Measurements from ENCODE around the gene STN1. TPM values are rescaled to one million over a fixed set of nuclear protein-coding genes. Genes with fewer than 3 reads are reported as not detected.

Gene STN1
- total and polyA plus RNA-seq, 2 of the 8 experiments (the other 6 are each of a cell fraction or from before 2014, with no cell fraction given): 10.1 to 12.4 TPM

- FAIRE-seq: no peak
- POLR2A ChIA-PET (ENCODE audit: partially characterized antibody): interaction anchor here (1.2 kb wide), 1 partner anchor 55 kb away, joined by 3 read pairs; no protein-coding TSS in a partner anchor
- peaks cover 5% of the 10 kb centered on the region; the same call in 1 of the 2 replicates for H3K23me2 ChIP-seq (ENCODE audit: low read depth, low read length)
Measured at GRCh38 chr10:103832806-103833205, 85.2 kb downstream of the STN1 start.

More at GRCh38 chr10:103832806-103833205, 85.2 kb downstream of the STN1 start:
- H4K5ac ChIP-seq (ENCODE audit: insufficient read length, low read depth, low read length): no peak overlapping the region
- H4K8ac ChIP-seq (ENCODE audit: extremely low read depth, insufficient read depth, low read length): no peak overlapping the region
- 0 out of 4 replicates have a peak, but pooled peaks cover 0 to 5% of the 10 kb centered on the region in 2 experiments for H3K9me3 ChIP-seq (ENCODE audit: insufficient read depth in 2 of 2, low read depth in 1 of 2, low read length in 1 of 2)
- no peak for DNase-seq (ENCODE audit: low read depth in 1 of 2, low spot score in 2 of 2)
- H3K79me2 ChIP-seq (ENCODE audit: control insufficient read depth in 1 of 2, insufficient read depth in 2 of 2, low read length in 2 of 2): no peaks in the 10 kb centered on the region
- no peaks in the 10 kb centered on the region for H3K36me3 ChIP-seq (ENCODE audit: control insufficient read depth in 2 of 4, insufficient read depth in 4 of 4, low read length in 3 of 4)
- H3K4ac ChIP-seq (replicated peaks; ENCODE audit: insufficient read length, low read depth, low read length): no peak overlapping the region
- CTCF ChIA-PET (ENCODE audit: partially characterized antibody): interaction anchor here (1.9 kb wide), 1 partner anchor 227 kb away, joined by 5 read pairs; no protein-coding TSS in a partner anchor
- H2BK15ac ChIP-seq (ENCODE audit: low read length): no peak overlapping the region
- H4K20me1 ChIP-seq (replicated peaks in 1 of 2; ENCODE audit: control insufficient read depth in 1 of 2, insufficient read depth in 2 of 2, low read length in 2 of 2): no peaks in the 10 kb centered on the region
- no peak overlapping the region for H3K56ac ChIP-seq (replicated peaks; ENCODE audit: insufficient read length, low read depth, low read length)
- no peak overlapping the region for H2BK12ac ChIP-seq (ENCODE audit: low read depth, low read length)
- no peak overlapping the region for H3K27ac ChIP-seq (ENCODE audit: low read depth, low read length)
- no peaks in the 10 kb centered on the region for H3K27me3 ChIP-seq (replicated peaks in 1 of 4; ENCODE audit: control insufficient read depth in 3 of 4, extremely low read depth in 1 of 4, insufficient read depth in 3 of 4, low read length in 3 of 4)
- TF ChIP-seq SIRT6 (IDR thresholded peaks at IDR 0.05; ENCODE audit: low read length) (no peak), RAD21 (IDR thresholded peaks at IDR 0.05 in 1 of 2, conservative IDR thresholded peaks at IDR 0.05 in 1 of 2; ENCODE audit: low read depth in 2 of 2, low read length in 2 of 2) (no peak), SP1 (IDR thresholded peaks at IDR 0.05; ENCODE audit: low read depth, low read length) (no peak), JUN (IDR thresholded peaks at IDR 0.05; ENCODE audit: low read depth, low read length) (no peak), CHD2 (IDR thresholded peaks at IDR 0.05; ENCODE audit: low read length) (no peak), KDM4A (IDR thresholded peaks at IDR 0.05; ENCODE audit: low read depth, low read length, severe bottlenecking) (no peak), NRF1 (IDR thresholded peaks at IDR 0.05; ENCODE audit: low read depth, low read length) (no peak)
- WGBS, 2 experiments (ENCODE audit: extremely low coverage in 1 of 2, insufficient coverage in 1 of 2, insufficient read length in 1 of 2, insufficient replicate concordance in 2 of 2, low coverage in 1 of 2, low lambda C conversion rate in 2 of 2, missing lambda C conversion rate in 1 of 2): 91% methylated on average over 2 of the region's 2 CpGs; no CpG with 5 or more reads in 1 of the 2 experiments
- H3K4me2 ChIP-seq (ENCODE audit: insufficient read depth in 1 of 2, low read depth in 2 of 2, low read length in 2 of 2): no peak overlapping the region
- no peak overlapping the region for H3K4me3 ChIP-seq (ENCODE audit: extremely low read depth in 1 of 4, insufficient read depth in 2 of 4, low read depth in 3 of 4, low read length in 4 of 4)
- H4K91ac ChIP-seq (replicated peaks; ENCODE audit: insufficient read length, low read length): no peak overlapping the region
- no peak overlapping the region for H3K23ac ChIP-seq (ENCODE audit: insufficient read length)
- no peak overlapping the region for H2AFZ ChIP-seq (ENCODE audit: low read length)
- no peak overlapping the region for H2AK5ac ChIP-seq (ENCODE audit: low read depth, low read length)
- H3K79me1 ChIP-seq (ENCODE audit: low read depth, low read length): no peaks in the 10 kb centered on the region
- no peak overlapping the region for H3K14ac ChIP-seq (ENCODE audit: insufficient read length)
- no peak overlapping the region for H2BK20ac ChIP-seq (ENCODE audit: low read length)
- H3K9ac ChIP-seq (replicated peaks in 1 of 4; ENCODE audit: extremely low read depth in 1 of 4, low read depth in 3 of 4, low read length in 3 of 4): no peak overlapping the region
- H3K4me1 ChIP-seq (replicated peaks in 1 of 4; ENCODE audit: control insufficient read depth in 3 of 4, insufficient read depth in 4 of 4, low read length in 3 of 4): peaks cover 12 to 20% (median 18%) of the 10 kb centered on the region in 4 experiments
- H2BK120ac ChIP-seq (replicated peaks; ENCODE audit: low read depth, low read length): no peak overlapping the region
- H3K18ac ChIP-seq (ENCODE audit: extremely low read depth, low read length): no peak overlapping the region
- no peak overlapping the region for H2BK5ac ChIP-seq (ENCODE audit: low read depth, low read length)

Measured in H1 (cell line).